GM21825 (cell line): ENCODE measurements around the gene RPL39L.
A peak's percentile ranks its signal among the peaks of the same experiment; 100 is the strongest.
"Not testable (repeated sequence)": the region's sequence is repeated elsewhere in the genome, so short reads cannot be mapped to it uniquely, and the experiment has no call there.

Experiments
- ATAC-seq: cut with Tn5 transposase; IDR thresholded peaks from one replicate; pipeline ENCODE4 v1.9.1; 2021; ENCODE audit warnings: mild to moderate bottlenecking, moderate library complexity; ENCODE audit not compliant: unreplicated experiment

RPL39L gene

DNA sequence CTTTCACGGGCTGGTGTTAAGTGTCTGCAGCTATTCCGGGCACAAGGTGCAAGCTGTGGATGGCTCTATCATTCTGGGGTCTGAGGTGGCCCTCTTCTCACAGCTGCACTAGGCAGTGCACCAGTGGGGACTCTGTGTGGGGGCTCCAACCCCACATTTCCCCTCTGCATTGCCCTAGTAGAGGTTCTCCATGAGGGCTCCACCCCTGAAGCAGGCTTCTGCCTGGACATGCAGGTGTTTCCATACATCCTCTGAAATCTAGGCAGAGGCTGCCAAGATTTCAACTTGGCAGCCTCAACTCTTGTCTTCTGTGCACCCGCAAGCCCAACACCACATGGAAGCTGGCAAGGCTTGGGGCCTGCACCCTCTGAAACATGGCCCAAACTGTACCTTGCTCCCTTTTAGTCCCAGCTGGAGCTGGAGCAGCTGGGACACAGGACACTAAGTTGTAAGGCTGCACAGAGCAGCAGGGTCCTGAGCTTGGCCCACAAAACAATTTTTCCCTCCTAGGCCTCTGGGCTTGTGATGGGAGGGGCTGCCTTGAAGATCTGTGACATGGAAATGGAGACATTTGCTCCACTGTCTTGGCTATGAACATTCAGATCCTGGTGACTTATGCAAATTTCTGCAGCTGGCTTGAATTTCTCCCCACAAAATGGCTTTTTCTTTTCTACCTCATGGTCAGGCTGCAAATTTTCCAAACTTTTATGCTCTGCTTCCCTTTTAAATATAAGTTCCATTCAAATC is 6.0 kb upstream of the RPL39L start:
- no peak for ATAC-seq

DNA sequence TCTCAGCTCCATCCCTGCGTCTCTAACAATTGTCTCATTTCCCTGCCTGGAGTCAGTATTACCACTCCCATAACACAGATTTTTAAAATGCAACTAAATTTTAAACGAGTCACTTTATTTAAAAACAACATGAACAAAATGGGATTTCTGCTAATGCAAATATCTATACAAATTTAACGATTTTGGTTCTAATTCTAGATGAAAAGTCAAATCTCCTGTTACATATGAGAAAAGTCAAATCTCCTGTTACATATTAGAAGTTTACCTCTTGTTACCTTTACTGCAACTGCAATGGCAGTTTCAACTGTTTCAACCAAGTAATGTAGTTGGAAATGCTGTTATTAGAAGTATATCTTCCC is 578 bp upstream of the RPL39L start:
- ATAC-seq, result no peak

DNA sequence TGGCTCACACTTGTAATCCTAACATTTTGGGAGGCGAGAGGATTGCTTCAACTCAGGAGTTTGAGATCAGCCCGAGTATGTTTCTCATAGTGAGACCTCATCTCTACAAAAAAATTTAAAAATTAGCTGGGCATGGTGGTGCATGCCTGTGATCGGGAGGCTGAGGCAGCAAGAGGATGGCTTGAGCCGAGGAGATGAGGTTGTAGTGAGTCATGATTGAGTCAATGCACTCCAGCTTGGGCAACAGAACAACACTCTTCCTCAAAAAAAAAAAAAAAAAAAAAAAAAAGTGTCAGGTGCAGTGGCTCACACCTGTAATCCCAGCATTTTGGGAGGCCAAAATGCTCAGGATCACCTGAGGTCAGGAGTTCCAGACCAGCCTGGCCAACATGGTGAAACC is 2.4 kb downstream of the RPL39L start:
- no peak for ATAC-seq

DNA sequence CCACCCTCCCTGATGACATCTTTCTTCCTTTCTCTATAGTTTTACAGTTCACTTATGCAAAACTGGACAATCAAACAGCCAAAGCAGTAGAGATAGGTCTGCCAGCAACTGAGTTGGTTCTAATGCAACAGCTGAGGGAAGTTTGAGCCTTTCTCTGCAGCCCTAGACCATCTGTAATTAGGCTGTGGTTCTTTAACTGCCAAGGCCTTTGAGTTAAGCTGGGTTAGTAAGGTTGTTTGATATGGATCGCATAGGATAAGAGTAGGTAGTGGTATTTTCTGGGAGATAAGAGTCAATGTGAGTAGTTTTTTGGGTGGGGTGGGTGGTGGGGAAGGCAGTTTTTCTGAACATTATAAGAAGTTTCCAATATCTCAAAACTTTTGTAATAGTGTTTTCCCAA is 3.0 kb downstream of the RPL39L start:
- ATAC-seq, result no peak

DNA sequence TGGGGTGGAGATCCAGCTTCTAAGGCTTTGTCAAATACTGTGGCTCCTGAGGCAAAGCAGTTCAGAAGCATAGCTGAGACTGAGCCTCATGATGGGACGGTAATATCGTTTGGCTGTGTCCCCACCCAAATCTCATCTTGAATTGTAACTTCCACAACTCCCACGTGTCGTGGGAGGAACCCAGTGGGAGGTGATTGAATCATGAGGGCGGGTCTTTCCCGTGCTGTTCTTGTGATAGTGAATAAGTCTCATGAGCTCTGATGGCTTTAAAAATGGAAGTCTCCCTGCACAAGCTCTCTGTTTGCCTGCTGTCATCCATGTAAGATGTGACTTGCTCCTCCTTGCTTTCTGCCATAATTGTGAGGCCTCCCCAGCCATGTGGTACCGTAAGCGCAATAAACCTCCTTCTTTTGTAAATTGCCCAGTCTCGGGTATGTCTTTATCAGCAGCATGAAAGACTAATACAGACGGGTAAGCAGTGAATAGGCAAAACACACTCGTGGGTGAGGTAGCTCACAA is 4.1 kb downstream of the RPL39L start:
- ATAC-seq, result not testable (repeated sequence)

DNA sequence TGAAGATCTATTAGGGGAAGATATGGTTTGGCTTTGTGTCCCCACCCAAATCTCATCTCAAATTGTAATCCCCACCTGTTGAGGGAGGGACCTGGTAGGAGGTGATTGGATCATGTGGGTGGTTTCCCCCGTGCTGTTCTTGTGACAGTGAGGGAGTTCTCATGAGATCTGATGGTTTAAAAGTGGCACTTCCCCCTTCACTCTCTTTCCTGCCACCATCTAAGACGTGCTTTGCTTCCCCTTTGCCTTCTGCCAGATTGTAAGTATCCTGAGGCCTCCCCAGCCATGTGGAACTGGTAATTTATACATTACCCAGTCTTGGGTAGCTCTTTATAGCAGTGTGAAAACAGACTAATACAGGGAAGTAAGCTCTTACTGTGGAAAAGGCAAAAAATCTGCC is 6.1 kb downstream of the RPL39L start:
- ATAC-seq, result not testable (repeated sequence)

DNA sequence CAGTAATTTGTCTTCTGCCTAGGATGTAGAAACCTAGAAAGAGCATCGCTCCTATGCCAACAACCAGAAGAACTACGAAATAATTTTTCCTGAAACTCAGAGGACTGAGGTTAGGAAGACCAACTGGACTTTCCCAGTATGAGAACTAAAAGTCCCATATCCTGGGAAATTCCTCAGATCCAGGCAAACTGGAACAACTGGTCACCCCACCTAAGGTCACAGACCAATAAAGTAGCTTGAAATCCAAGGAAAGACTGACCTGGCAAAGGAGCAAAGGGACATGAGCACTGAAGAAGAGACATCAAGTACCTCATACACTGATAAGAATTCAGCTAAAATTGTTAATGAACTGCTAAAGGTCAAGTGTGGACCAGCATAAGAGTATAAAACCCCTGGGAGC is 6.6 kb downstream of the RPL39L start:
- ATAC-seq, result no peak

DNA sequence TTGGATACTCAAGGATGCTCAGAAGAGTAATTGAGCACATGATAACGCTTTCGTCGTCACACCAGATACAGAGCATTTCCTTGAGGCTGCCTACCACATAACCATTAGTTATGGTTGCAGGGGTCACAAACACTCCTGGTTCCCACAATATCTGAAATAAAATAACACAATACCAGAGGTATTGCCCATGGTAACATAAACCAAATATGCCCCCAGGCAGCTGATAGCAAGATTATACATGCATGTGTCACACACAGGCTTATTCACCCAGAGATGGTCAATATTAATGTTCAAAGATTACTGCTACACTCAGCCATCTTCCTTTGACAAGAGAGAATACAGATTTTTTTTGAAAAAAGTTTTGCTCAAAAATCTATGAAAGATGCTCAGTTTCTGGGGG is 7.3 kb downstream of the RPL39L start:
- no peak for ATAC-seq

DNA sequence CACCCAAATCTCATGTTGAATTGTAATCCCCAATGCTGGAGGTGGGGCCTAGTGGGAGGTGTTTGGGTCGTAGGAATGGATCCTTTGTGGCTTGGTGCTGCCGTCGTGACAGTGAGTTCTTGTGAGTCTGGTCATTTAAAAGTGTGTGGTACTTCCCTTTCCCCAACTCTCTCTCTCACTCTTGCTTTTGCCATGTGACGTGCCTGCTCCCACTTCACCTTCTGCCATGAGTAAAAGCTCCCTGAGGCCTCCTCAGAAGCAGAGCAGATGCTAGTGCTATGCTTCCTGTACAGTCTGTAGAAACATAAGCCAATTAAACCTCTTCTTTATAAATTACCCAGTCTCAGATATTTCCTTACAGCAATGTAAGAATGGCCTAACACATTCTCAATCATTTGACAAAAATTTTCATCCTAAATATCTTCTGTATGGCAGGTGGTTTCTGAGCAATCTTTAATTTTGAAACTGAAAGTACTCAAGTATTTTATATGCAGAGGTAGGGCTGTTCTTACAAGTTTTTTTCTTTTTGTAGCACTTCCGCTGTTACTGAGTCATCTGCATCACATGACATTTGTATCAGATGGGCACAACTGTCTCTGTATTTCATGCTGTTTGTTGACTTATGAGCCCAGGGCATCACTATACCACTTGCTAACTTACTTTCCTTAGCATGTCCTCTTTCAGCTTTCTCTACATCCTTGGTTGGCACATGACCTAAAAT is 8.8 kb downstream of the RPL39L start:
- peak; percentile 79 for ATAC-seq

DNA sequence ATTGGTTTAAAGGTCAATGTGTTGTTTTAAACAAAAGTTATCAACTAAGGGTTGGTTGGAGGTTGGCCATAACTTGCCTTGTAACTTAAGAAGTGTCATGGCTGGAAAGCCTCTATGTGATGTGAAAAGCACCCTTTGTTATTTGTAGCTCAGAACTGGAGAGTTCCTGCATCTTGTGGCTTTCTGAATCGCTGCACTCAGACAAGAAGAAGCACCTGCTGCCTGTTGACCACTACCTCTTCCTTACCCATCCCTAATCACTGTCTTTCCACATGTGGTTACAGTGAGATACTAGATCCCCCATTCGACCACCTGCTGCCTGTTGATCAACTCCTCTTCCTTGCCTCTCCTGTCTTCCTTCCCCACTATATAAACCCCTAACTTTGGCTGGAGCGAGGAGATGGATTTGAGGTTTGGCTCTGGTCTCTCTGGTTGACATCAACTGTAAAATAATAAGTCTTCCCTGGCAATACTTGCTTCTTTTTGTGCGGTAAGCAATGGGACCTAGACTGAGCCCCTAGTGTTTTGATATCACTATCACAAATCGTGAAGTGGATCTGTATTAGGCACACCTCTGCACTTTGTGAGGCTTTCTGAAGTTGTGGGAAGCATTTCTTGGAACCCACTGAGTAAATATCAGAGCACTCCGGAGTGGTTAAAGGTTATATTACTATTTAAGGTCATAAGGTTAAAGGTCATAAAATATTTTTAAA is 13.8 kb downstream of the RPL39L start:
- ATAC-seq, result peak; percentile 88

DNA sequence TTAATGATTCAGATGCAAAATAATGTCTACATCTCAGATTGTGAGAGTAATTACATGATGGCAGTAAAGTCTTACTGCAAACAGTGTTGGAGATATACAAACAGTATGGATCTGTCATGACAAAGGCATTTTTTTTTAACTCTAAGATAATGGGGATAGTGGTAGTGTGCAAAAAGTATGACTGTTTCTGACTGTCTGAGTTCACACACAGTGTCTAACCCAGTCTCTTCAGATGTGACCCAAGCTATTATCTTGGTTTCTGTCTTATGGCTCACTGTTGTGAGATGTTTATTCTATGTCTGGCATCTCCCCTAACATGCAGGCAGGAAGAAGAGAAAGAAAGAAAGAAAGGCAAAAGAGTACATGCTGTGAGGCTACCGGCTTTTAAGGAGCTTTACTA is 17.0 kb downstream of the RPL39L start:
- no peak for ATAC-seq

DNA sequence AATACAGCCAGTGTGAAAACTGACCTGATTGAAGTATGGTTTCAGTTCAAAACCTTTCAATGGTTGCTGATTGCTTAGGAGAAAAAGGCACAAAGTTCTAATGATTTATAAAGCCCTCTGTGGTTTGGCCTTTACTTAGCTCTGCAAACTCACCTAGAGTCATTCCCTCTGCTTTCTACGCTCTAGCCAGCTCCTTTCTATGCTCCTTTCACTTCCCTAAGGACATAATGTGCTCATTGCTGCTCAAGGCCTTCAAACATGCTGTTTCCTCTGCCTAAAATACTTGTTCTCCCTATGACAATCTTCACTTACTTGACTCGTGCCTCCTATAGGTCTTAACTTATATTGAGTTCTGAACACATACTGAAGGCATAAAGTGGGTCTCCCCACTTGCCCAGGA is 19.0 kb downstream of the RPL39L start:
- no peak for ATAC-seq

DNA sequence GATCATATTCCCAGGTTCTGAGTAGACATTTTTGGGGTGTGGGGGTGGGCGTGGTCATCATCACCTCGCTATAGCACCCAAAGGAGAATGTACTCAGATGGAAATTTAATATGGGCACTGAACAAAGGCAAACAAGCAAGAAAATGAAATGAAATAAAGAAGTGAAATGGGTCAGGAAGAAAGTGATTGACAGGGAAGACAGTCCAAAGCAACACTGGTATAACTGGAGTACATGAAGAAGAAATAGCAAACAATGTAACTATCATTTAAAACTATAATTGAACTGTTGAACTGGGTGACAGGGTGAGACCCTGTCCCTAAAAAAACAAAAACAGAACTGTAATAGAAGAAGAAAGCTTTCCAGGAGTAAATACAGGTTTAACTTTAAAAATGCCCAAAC is 24.8 kb downstream of the RPL39L start:
- no peak for ATAC-seq

DNA sequence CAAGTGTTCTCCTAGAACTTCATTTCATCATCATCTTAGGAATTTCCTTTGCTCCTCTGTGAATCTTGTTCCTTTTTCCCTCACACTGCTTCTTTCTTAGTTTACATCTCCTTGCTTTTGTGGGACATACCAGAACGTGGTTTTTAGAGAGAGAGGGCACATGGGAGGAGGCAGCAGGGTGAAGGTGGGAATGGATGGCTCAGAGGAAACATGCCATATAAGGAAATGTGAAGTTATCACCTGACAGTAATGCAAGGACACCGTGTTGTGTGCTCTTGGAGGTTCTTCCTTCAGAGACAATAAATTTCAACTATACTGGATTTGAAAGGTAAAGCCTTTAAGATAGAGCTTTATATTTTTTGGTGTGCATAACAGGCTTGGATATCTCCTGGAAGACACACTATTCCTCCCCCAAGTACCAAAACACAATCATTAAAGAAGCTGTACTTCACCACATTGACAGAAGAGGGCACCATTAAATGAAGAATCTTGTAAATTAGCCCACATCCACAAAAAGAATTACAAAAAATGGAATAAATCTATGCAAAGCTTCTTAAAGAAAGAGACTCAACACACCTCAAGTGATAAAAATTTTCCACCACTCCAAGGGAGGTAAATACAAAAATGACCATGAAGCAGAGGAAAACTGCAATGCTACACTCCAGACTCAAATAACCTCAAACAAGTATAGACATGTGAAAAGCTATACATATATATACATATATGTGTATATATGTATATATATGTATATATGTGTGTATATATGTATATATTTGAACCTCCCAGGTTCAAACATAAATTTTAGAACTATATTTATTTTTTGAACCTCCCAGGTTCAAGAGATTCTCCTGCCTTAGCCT is 26.1 kb downstream of the RPL39L start:
- no peak for ATAC-seq

DNA sequence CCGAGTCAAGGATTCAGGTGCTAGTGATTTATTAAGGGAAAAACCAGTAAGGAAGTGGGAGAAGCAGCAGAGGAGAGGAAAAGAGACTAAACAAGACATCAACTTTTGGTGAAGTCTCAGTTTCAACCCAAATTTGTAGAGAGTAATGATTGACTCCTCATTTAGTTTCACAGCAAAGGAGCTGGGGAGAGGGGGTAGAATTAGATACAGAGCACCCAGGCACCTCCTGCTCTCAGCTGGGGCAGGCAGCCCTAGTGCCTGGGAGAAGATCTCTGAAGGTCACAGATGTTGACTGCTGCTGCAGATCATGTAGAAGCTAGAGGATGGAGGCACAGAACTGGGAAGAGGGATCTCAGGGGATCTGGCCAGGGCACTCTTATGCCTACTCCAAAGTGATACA is 29.1 kb downstream of the RPL39L start:
- no peak for ATAC-seq

DNA sequence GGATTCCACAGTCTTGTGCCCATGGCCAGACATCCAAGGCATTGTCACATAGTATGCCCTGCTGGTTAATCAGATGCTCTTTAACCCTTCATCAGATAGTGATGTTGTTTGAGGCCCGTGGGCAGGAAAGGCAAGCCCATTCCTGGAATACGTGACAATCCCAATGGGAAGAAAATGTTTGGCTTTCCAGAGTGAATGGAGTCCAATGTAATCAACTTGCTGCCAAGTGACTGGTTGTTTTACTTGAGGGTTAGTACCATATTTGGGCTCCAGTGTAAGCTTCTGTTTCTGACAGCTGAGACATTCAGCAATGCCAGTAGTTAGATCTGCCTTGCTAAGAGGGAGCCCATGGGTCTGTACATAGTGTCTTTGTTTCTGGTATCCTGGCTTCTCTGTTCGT is 31.3 kb downstream of the RPL39L start:
- no peak for ATAC-seq

DNA sequence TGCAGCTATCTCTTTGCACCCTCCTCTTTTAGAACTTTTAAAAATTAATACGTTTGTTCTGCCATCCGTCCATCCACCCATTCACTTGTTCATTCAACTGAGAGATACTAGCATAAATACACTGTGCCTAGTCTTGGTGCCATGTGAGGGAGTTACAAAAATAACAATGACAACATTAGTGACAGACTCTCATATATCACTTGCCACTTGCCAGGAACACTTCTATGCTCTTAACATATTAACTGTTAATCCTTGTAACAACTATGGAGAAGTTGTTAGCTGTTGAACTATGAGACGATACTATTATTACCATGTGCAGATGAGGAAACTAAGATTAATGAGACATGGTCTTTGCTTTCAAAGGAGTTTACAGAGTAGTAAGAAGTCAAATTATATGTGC is 33.6 kb downstream of the RPL39L start:
- ATAC-seq, result no peak

DNA sequence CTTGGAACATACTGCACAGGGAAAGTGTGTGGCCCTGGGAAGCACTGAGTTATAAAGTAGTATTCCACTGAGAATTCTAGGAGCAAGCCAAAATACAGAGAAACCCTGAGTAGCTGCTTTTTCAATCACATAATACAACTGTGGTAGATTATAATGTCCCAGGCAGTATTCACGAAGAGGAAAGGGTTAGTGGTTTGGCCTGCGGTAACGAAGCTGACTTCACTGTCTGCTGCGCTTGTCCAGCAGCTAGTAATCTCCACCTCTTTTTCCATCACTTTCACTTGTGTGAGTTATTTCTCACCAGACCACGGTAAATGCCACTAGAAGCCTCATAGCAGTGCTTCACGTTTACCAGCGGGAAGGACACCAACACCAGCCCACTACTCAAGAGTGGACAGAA is 34.4 kb downstream of the RPL39L start:
- ATAC-seq, result no peak

DNA sequence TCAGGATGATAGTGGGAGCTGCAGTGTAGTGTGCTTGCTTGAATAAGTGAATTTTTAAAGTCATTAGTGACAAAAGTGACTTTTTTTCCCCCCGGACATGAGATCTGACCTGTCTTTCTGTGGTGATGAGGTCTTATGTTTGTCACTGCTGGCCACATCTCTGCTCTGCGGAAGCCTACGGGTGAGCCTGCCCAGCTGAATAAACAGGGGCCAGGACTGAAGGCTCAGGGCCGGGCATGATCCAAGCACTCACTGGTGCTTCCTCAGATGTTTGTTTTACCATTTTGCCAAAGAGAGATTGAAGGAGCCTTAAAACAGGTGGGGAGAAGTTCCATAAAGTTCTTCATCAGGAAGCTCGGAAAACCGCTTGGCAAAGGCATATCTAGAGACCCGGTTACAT is 35.0 kb downstream of the RPL39L start:
- ATAC-seq, result no peak

DNA sequence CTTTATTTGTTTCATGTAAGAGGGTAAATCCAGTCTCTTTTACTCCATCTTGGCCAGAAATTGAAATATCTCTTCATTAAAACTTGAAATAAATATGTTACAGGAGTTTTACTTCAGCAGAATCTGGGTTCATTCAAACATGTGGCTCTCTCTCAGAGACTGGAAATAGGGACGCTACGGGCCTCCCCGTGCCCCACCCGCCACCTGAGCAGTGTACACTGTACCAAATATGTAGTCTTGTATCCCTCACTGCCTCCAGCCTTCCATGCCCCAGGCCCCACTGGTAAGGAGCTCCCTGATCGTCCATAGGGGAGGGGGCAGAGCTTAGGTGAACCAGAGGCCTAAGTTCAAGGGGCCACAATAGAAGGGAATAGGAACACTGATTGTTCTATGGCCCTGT is 36.0 kb downstream of the RPL39L start:
- ATAC-seq, result no peak

DNA sequence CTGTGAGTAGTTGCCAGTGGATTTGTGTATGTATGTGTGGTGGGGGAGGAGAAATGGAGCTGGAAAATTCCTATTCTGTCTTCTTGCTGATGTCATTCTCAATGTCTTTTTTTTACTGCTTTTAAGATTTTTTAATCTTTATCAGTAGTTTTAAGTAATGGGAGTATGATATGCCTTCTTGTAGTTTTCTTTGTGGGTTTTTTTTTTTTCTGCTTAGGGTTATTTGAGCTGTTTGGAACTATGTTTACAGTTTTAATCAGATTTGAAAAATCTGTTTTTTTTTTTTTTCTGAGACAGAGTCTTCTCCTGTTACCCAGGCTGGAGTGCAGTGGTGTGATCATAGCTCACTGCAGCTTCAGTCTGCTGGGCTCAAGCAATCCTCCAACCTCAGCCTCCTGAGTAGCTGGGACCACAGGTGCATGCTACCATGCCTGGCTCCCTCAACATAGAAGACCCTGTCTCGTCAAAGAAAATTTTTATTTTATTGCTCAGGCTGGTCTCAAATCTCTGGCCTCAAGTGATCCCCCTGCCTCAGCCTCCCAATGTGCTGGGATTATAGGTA is 37.1 kb downstream of the RPL39L start:
- no peak for ATAC-seq
